HFF-Myc (cell line): ENCODE measurements around the gene IMPG2.

Experiments used
- DNase-seq: peaks from one replicate; pipeline ENCODE4 v3.0.0-alpha.2; 2011; ENCODE audit warnings: low read depth; ENCODE audit errors: extremely low read depth
- H3K4me3 ChIP-seq: replicated peaks from 2 replicates; pipeline ENCODE4 v1.5.1; 2011; ENCODE audit warnings: low read depth, mild to moderate bottlenecking, control low read depth, low read length
- CTCF ChIP-seq: IDR thresholded peaks from 2 replicates; pipeline ENCODE4 v1.5.1; 2012; ENCODE audit warnings: mild to moderate bottlenecking, low read depth, low read length, control low read depth; ENCODE audit errors: missing control alignments

IMPG2 gene

GRCh38 chr3:101217472-101218245, 102.7 kb downstream of the IMPG2 start:
- no peak for DNase-seq
- no peak overlapping the region for H3K4me3 ChIP-seq
- no peak for TF ChIP-seq CTCF

GRCh38 chr3:101216710-101217465, 103.5 kb downstream of the IMPG2 start:
- no peak overlapping the region for H3K4me3 ChIP-seq
- TF ChIP-seq CTCF = no peak
- DNase-seq = no peak

- no peak for DNase-seq
These were observed 107.6 kb downstream of the IMPG2 start for GRCh38 chr3:101212730-101213129.

GRCh38 chr3:101204246-101204645, 116.1 kb downstream of the IMPG2 start:
- TF ChIP-seq CTCF = no peak
- H3K4me3 ChIP-seq = no peak overlapping the region
- DNase-seq = no peak

More at GRCh38 chr3:101212730-101213129, 107.6 kb downstream of the IMPG2 start:
- no peak for TF ChIP-seq CTCF
- no peak overlapping the region for H3K4me3 ChIP-seq

GRCh38 chr3:101203411-101203810, 117.0 kb downstream of the IMPG2 start:
- TF ChIP-seq CTCF = no peak
- no peak overlapping the region for H3K4me3 ChIP-seq
- DNase-seq = no peak

GRCh38 chr3:101202640-101203039, 117.7 kb downstream of the IMPG2 start:
- no peak for DNase-seq
- H3K4me3 ChIP-seq = no peak overlapping the region
- TF ChIP-seq CTCF = no peak

- no peak for DNase-seq
- no peak for TF ChIP-seq CTCF
These were observed 119.9 kb downstream of the IMPG2 start for GRCh38 chr3:101200461-101200860.

More at GRCh38 chr3:101200461-101200860, 119.9 kb downstream of the IMPG2 start:
- H3K4me3 ChIP-seq = no peak overlapping the region
